Uterus (tissue), 4 donors: ENCODE results near the gene DCP1B. TPM values are rescaled to one million over a fixed set of nuclear protein-coding genes. Genes with fewer than 3 reads are reported as not detected.

Source experiments
- DNase-seq, 2 donors: peaks; one replicate each; pipeline ENCODE4 v3.0.0-alpha.2; 2019 to 2020
- H3K27ac ChIP-seq, 2 donors: fragments of 200-600 bp; sonication (generic); 1 replicate in 1 of 2; 2 replicates in 1 of 2; pipeline ENCODE4 v1.5.1; 2016 to 2018
- H3K27me3 ChIP-seq, 2 donors: fragments of 200-600 bp; sonication (generic); one replicate each; pipeline ENCODE4 v1.5.1; 2018 to 2019; ENCODE audit warnings: control low read depth in 1 of 2
- H3K36me3 ChIP-seq, 2 donors: fragments of 200-600 bp; sonication (generic); one replicate each; pipeline ENCODE4 v1.5.1; 2019; ENCODE audit warnings: control low read depth in 1 of 2
- H3K4me1 ChIP-seq, 2 donors: fragments of 200-600 bp; sonication (generic); one replicate each; pipeline ENCODE4 v1.5.1; 2018 to 2019; ENCODE audit warnings: control low read depth in 1 of 2
- H3K4me3 ChIP-seq, 2 donors: fragments of 200-600 bp; sonication (generic); 1 replicate in 1 of 2; 2 replicates in 1 of 2; pipeline ENCODE4 v1.5.1; 2018 to 2019; ENCODE audit warnings: mild to moderate bottlenecking in 1 of 2
- H3K9me3 ChIP-seq, 2 donors: fragments of 200-600 bp; sonication (generic); one replicate each; pipeline ENCODE4 v1.5.1; 2019; ENCODE audit warnings: control low read depth in 1 of 2
- POLR2A ChIP-seq, 2 donors: fragments of 450-650 bp; IDR thresholded peaks; one replicate each; pipeline ENCODE4 v1.6.1; 2016; ENCODE audit warnings: antibody characterized with exemption in 2 of 2, mild to moderate bottlenecking in 1 of 2, moderate library complexity in 1 of 2
- intact Hi-C: fragments of 100-400 bp; cut with DNase I; formaldehyde crosslinking; loops from one replicate; pipeline ENCODE4 v1.15.1; 2023; ENCODE audit warnings: low total_unique reads
- total RNA-seq, 4 donors: library from RNA; depleted of rRNA in 3 of 4; stranded (reverse); fragments of >200 nt in 3 of 4; gene quantifications; one replicate each; pipeline versions ENCODE4 v1.1.0 to v1.2.4, GENCODE V29; 2014 to 2023
- TF ChIP-seq, protein P1 (sequence below), 4 experiments: fragments of 200-600 bp in 2 of 4; fragments of 450-650 bp in 2 of 4; sonication (generic) in 2 of 4; IDR thresholded peaks; one replicate each; pipeline ENCODE4 v1.5.1; 2016 to 2019; ENCODE audit warnings: antibody characterized with exemption in 4 of 4, mild to moderate bottlenecking in 2 of 4, moderate library complexity in 1 of 4
- donor health status: DM: yes; HTN: yes; CAD: no.

The DCP1B gene
- total RNA-seq, 4 donors from 2014 or later = 13.6 to 34.4 (median 20.7) TPM

DNA sequence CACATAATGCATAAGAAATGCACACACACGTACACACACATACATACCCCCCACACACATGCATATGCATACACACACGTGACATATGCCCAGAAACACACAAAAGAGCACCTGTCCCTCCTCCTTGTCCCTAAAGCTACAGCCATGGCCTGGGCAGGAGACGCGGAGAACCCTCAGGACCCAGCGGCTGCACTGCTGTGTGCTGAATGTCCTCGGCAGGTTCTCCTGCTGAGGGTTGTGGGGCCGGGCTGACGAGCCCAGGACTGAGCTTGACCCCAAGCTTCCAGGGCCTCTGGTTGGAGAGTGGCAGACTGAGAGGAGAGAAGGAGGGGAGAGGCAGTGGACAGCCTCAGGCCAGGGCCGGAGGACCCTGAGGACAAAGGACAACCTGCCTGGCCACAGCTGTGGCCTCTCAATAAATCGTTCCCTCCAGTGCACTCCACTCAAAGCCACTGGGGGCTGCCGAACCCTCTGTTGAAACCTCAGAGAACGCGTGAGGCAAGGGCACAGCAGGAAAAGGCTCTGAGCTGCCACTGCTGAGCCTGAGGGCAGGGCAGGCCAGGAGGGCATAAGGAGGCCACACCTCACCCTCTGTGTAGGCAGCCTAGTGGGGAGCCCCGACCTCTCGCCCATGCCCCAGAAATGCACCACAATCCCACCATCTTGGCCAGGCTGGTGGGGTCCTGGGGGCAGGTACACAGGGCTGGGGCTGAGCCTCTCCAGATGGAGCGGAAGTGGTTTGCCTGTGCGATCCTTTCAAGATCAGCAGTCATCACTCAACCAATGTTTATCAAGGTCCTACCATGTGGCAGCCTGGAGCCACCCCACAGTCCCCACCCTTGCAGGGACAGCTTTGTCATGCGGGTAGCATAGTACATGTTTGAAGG, 88.9 kb downstream of the DCP1B start:
- TF ChIP-seq, protein P1, sequence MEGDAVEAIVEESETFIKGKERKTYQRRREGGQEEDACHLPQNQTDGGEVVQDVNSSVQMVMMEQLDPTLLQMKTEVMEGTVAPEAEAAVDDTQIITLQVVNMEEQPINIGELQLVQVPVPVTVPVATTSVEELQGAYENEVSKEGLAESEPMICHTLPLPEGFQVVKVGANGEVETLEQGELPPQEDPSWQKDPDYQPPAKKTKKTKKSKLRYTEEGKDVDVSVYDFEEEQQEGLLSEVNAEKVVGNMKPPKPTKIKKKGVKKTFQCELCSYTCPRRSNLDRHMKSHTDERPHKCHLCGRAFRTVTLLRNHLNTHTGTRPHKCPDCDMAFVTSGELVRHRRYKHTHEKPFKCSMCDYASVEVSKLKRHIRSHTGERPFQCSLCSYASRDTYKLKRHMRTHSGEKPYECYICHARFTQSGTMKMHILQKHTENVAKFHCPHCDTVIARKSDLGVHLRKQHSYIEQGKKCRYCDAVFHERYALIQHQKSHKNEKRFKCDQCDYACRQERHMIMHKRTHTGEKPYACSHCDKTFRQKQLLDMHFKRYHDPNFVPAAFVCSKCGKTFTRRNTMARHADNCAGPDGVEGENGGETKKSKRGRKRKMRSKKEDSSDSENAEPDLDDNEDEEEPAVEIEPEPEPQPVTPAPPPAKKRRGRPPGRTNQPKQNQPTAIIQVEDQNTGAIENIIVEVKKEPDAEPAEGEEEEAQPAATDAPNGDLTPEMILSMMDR (IDR thresholded peaks at IDR 0.05) = no peak
- no peak for TF ChIP-seq POLR2A (IDR thresholded peaks at IDR 0.05)
- no peaks in the 10 kb centered on the region for H3K4me1 ChIP-seq
- peak in 1 of 2 donors; percentile 10 for DNase-seq
- H3K27me3 ChIP-seq = no peaks in the 10 kb centered on the region
- no peak overlapping the region for H3K27ac ChIP-seq
- no peak overlapping the region for H3K4me3 ChIP-seq
- H3K9me3 ChIP-seq = no peaks in the 10 kb centered on the region
- H3K36me3 ChIP-seq = no peaks in the 10 kb centered on the region
- intact Hi-C loops = no loop called here

DNA sequence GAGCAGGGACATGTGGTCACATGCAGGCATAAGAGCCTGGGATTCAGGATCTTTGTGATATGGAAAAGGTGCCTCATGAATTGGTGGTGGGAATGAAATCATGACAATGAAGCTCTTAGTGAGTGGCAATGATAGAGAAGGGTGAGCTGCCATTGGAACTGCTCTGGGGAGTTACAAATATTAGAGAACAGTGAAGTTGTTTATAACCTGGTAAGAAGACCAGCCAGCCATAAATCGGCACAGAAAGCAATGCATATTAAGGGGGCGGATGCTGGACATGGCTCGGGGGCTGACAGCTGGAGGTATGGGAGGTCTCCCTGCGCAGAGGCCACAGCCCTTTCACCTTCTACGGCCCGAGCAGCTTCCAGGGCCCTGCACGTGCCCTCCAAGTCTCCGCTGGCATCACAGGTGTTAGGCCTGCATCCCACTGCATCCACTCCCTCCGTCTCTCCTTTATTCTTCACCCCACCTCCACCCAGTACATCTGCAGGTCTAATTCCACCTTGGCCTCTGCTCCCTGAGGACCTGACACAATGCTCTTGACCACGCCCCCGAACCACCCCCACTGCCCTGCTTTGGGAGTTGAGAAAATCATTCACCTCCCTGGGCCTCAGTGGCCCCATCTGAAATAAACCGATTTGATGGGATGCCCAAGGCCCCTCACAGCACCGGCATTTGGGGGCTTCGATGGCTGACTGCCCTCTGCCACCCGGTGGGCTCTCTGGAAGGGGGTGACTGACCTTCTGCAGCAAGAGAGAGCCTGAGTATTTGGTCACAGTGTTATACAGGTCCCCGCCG, 89.9 kb downstream of the DCP1B start:
- TF ChIP-seq, protein P1 (IDR thresholded peaks at IDR 0.05) = no peak
- TF ChIP-seq POLR2A (IDR thresholded peaks at IDR 0.05) = no peak
- Histone ChIP-seq H3K4me1 (no peaks in the 10 kb centered on the region), H3K27ac (no peak overlapping the region), H3K27me3 (no peaks in the 10 kb centered on the region), H3K9me3 (no peaks in the 10 kb centered on the region), H3K4me3 (no peak overlapping the region), H3K36me3 (no peaks in the 10 kb centered on the region)
- intact Hi-C loops = no loop called here
- DNase-seq = no peak

- Histone ChIP-seq H3K27me3 (no peaks in the 10 kb centered on the region), H3K36me3 (no peaks in the 10 kb centered on the region), H3K9me3 (no peaks in the 10 kb centered on the region), H3K27ac (no peak overlapping the region), H3K4me3 (no peak overlapping the region), H3K4me1 (no peaks in the 10 kb centered on the region)
- DNase-seq = peak in 1 of 2 donors; percentile 4
- intact Hi-C loops = no loop called here
- no peak for TF ChIP-seq POLR2A (IDR thresholded peaks at IDR 0.05)
- TF ChIP-seq, protein P1 (IDR thresholded peaks at IDR 0.05) = no peak
These were observed 90.7 kb downstream of the DCP1B start for GRCh38 chr12:1913377-1914113.

DNA sequence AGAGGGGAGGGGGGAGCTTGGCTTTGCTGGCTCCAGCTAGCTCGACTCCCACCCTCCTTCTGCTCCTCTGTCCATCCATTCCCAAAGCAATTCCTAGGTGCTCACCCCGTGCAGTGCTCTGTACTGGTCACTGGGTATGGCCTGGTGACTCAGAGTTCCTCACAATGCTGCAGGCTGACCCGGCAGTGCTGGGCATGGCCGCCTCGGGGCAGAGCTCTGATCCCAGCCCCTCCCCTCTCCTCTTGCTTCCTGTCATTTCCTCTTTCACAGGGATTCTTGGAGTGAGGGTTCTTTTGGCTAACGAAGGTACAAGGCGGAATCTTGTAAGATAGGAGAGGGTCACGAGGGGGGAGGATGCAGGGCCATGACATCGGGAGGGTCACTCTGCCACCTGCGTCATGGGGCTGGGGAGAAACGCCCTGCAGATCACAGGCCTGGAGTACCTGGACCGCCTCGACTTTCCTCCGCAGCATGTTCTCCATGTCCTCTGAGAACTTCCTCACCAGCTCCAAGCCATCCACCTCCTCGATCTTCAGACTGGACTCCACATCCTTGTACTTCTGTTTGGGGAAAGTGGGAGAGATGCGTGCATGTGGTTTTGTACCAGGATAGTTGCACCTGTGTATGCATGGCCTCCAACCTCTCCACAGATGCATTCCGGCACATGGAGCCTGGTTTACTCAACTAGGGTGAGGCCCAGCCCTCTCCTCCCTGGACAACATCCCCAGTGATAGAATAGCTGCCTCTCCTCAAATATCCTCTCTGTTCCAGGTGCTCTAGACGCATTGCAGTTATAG, 91.5 kb downstream of the DCP1B start:
- TF ChIP-seq, protein P1 (IDR thresholded peaks at IDR 0.05) = no peak
- TF ChIP-seq POLR2A (IDR thresholded peaks at IDR 0.05) = no peak
- Histone ChIP-seq H3K9me3 (no peaks in the 10 kb centered on the region), H3K4me3 (no peak overlapping the region), H3K27ac (no peak overlapping the region), H3K4me1 (no peaks in the 10 kb centered on the region), H3K36me3 (no peaks in the 10 kb centered on the region), H3K27me3 (no peaks in the 10 kb centered on the region)
- intact Hi-C loops = no loop called here
- DNase-seq = peak in 1 of 2 donors; percentile 6
